GM19023 (cell line): ENCODE data around the gene GPR155.
"Not testable (repeated sequence)": the region's sequence is repeated elsewhere in the genome, so short reads cannot be mapped to it uniquely, and the experiment has no call there.

Experiments used
- ATAC-seq: cut with Tn5 transposase; IDR thresholded peaks from one replicate; pipeline ENCODE4 v1.9.1; 2021; ENCODE audit warnings: mild to moderate bottlenecking, moderate library complexity; ENCODE audit not compliant: unreplicated experiment

Gene GPR155

DNA sequence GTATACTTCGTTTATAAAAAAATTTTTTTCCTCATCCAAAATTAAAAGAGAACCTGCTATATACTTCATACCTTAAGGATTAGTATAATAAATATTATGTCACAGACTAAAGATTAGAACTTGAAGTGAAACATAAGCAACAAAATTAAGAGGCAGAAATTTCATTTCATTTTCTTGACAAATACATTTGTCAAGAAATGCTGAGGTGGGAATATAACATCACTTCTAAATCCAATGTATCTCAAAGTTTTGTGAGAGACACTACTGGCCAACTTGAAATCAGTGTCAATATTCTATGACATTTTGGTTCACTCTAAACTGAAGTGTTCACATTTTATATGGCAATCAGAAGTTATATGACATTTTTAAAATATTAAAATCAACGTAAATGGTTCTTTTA is 47.5 kb downstream of the GPR155 start:
- ATAC-seq: no peak

DNA sequence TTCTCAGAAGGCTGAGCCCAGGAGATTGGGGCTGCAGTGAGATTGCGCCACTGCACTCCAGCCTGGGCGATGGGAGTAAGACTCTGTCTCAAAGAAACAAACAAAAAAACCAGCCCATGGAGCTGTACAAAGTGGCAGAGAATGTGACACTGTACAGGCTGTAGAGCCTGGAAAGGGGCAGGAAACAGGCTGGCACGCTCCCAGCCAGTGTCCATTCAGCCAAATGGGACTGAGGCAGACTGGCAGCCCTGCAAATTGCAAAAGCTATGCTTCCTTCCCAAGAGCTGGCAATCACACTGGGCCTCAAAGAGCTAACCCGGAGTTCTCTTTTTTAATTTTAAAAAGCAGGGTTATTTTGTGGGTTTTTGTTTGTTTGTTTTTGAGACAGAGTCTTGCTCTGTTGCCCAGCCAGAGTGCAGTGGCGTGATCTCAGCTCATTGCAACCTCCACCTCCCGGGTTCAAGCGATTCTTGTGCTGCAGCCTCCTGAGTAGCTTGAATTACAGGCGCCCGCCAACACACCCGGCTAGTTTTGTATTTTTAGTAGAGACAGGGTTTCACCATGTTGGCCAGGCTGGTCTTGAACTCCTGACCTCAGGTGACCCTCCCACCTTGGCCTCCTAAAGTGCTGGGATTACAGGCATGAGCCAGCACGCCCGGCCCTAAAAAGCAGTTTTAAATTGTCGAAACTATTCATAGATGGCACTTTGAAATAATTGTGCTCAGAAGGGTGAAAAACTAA is 48.5 kb downstream of the GPR155 start:
- ATAC-seq: no peak

- no peak for ATAC-seq
These were observed 50.5 kb downstream of the GPR155 start for GRCh38 chr2:174436351-174436750.

GRCh38 chr2:174431902-174432301 is 54.9 kb downstream of the GPR155 start:
- ATAC-seq: no peak

GRCh38 chr2:174430066-174430465 is 56.8 kb downstream of the GPR155 start:
- no peak for ATAC-seq

- ATAC-seq: no peak
These were observed 58.6 kb downstream of the GPR155 start for GRCh38 chr2:174428214-174428613.

DNA sequence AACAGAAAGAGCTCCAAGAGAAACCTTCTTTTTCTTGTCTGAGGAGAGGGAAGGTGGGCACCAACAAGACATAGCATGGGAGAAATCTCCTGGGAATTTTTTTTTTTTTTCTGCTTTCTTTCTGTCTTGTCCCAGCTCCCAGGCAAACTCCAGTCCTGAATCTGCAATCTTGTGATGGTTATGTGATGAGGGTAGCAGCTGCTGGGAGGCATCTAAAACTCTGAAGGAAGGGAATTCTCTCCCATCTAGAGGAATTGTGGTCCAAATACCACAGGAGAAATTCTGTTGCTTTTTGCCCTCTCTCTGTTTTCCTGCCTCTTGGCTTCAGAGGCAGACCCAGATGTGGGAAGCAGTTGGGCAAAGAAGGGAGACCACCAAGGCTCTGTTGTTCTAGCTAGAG is 74.6 kb downstream of the GPR155 start:
- no peak for ATAC-seq

DNA sequence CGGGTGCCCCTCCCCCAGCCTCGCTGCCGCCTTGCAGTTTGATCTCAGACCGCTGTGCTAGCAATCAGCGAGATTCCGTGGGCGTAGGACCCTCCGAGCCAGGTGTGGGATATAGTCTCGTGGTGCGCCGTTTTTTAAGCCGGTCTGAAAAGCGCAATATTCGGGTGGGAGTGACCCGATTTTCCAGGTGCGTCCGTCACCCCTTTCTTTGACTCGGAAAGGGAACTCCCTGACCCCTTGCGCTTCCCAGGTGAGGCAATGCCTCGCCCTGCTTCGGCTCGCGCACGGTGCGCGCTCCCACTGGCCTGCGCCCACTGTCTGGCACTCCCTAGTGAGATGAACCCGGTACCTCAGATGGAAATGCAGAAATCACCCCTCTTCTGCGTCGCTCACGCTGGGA is 76.8 kb downstream of the GPR155 start:
- not testable (repeated sequence) for ATAC-seq

DNA sequence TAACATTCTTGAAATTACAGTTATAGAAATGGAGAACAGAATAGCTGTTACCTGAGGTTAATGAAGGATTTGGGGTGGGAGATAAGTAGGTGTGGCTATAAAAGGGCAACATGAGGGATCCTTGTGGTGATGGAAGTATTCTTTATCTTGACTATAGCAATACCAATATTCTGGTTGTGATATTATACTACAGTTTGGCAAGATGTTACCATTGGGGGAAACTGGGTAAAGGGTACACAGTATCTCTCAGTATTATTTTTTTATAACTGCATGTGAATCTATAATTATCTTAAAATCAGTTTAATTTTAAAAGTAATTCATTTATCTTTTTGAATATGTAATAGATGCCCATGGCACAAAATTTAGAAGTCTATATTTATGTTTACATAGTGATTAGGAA is 83.2 kb downstream of the GPR155 start:
- no peak for ATAC-seq

- ATAC-seq: no peak
These were observed 86.0 kb downstream of the GPR155 start for GRCh38 chr2:174400853-174401252.

- no peak for ATAC-seq
These were observed 87.7 kb downstream of the GPR155 start for GRCh38 chr2:174399171-174399570.

DNA sequence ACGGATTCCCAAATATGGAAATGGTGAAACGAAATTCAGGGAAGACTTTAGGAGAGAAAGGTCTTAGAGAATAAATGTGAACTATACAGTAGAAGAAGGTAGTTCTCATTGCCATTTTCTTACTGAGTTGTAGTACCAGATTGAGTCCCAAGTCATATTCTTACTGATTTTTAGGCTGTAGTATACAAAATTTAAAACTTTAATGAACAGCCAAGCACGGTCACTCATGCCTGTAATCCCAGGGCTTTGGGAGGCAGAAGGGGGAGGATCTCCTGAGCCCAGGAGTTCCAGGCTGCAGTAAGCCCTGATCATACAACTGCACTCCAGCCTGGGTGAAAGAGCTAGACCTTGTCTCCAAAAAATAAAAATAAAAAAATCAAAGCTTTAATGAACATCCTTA is 89.1 kb downstream of the GPR155 start:
- ATAC-seq: no peak

DNA sequence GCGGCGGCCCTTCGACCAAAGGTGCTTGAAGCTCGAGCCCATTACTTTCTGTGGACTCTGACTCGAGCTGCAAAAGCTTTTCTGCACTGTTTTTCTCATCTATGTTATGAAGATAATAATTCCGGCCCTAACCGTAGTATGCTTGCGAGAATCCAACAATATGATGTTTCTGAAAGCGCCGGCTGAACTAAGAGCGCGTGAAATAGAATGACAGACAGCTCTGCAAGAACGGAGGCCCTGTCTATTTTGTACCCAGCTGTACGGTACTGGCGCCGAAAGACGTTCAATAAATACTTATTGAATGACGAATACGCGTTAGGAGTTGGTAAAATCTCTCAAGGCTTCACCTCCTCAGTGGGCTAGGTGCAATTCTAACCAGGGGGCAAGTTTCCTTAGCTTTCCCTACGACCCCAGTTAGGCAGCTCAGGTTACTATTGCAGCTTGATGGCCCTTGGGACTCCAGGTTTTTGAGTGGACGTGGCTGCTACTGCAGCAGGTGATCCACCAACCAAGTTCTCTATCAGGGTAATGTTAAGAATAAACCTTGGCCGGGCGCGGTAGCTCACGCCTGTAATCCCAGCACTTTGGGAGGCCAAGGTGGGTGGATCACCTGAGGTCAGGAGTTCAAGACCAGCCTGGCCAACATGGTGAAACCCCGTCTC is 90.7 kb downstream of the GPR155 start:
- ATAC-seq: no peak

GRCh38 chr2:174395284-174395968 is 91.4 kb downstream of the GPR155 start, which contains the start of gene SCRN3:
TSS of gene SCRN3 (plus strand) at chr2:174395730. CDS start at chr2:174398284, 2,554 bp downstream.
- peak; percentile 97 for ATAC-seq

- no peak for ATAC-seq
These were observed 94.1 kb downstream of the GPR155 start for GRCh38 chr2:174392706-174393105.

GRCh38 chr2:174390303-174390702 is 96.5 kb downstream of the GPR155 start:
- ATAC-seq: not testable (repeated sequence)

DNA sequence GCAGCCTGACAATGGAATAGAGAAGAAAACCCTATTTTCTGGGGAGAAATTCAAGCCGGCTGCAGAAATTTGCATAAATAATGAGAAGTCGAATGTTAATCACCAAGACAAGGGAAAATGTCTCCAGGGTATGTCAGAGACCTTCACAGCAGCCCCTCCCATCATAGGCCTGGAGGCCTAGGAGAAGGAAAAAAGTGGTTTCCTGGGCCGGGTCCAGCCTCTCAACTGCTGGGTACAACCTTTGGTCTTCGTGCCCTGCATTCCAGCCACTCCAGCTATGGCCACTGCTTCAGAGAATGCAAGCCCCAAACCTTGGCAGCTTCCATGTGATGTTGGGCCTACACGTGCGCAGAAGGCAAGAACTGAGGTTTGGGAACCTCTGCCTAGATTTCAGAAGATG is 97.3 kb downstream of the GPR155 start:
- ATAC-seq: no peak

- not testable (repeated sequence) for ATAC-seq
These were observed 98.1 kb downstream of the GPR155 start for GRCh38 chr2:174388706-174389105.

DNA sequence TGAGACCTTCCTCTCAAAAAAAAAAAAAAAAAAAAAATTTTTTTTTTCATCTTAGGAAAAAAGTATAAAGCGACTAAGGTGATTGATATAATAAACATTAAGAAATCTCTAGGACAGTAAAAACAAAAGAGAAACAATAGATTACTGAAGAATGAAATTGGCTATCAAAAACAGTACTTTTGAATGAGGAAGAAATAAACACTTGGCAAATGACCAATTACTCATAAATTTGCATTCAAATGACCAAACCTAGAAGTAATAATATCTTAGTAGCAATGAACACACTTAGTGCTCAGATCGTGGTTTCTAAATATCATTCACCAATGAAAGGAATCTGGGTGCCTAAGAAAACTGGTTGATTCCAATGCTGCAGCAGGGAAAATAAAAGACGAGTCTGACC is 101.6 kb downstream of the GPR155 start:
- no peak for ATAC-seq

DNA sequence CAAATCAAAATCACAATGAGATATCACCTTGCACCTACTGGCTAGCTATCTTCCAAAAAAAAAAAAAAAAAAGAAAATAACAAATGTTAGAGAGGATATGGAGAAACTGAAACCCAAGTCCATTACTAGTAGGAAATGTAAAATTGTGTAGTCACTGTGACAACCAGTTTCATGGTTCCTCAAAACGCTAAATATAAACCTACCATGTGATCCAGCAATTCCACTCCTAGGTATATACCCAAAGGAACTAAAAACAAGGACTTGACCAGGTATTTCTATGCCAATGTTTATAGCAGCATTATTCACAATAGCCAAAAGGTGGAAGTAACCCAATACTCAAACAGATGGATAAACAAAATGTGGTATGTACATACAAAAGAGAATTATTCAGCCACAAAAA is 103.0 kb downstream of the GPR155 start:
- ATAC-seq: no peak
